ENCODE data around the gene GNAZ. TPM values are rescaled to one million over a fixed set of nuclear protein-coding genes. Genes with fewer than 3 reads are reported as not detected.

Gene GNAZ
- total RNA-seq, 4 donors from 2014 or later, result 0.64 to 9.9 (median 2.6) TPM

DNA sequence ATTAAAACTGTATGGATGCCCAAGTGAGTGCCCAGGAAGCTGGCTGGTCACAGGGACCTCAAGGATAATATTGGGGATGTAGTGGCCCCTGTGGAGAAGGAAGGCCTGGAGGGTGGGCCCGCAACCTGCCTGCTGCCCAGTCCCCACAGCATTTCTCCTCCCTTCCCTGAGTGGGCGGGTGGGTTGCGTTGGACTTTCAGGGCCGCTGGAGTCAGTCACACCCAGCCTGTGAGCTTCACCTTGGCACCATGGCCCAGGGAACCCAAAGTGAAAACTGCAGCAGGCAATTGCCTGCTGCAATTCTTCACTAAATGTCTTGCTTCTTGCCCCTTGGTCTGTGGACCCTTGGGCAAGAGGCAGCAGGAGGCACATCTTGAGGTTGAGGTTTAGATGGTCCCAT lies 4.7 kb downstream of the GNAZ start:
- H3K27me3 ChIP-seq, result peaks cover 0 to 32% (median 0%) of the 10 kb centered on the region in 4 donors
- H3K36me3 ChIP-seq, result no peaks in the 10 kb centered on the region
- WGBS, 2 donors, result 88% methylated on average over 4 of the region's 4 CpGs; no CpG with 5 or more reads in 1 of the 2 donors
- no peak overlapping the region for H3K27ac ChIP-seq
- TF ChIP-seq POLR2A (IDR thresholded peaks at IDR 0.05) (no peak), CTCF (IDR thresholded peaks at IDR 0.05) (no peak)
- H3K4me3 ChIP-seq, result no peak overlapping the region
- no peaks in the 10 kb centered on the region for H3K9me3 ChIP-seq
- peaks cover 0 to 22% (median 11%) of the 10 kb centered on the region in 3 donors for H3K4me1 ChIP-seq
- intact Hi-C loops (cut with DNase I), result no loop called here
- no peak for DNase-seq

DNA sequence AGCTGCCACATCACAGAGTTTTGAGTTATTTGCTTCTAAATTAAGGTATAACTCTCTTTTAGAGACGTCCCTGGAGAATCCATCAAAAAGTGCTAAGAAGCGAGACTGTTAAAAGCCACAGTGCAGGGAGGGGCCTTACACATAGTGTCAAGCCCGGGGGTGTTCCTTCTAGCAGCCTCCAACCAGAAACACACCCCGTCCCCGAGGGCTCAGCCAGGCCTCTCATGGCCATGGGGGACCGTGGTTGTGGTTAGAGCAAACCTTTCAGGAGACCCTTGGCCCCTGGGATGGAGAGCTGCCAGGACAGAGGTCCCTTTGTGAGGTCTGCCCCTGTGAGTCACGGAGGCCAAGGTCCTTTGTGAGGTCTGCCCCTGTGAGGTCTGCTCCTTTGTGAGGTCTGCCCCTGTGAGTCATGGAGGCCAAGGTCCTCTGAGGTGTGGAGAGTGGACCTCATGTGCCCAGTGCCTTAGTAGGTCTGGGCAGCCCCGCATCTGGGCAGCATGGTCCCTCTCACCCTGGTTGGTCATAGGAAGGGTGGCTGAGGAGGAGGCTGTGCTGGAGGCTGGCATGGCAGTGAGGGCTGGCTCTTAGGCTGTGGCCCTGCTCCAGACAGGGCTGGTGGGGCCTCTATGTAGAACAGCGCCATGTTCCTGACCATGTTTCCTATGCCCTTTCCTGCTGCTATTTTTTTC lies 5.4 kb downstream of the GNAZ start:
- H3K9me3 ChIP-seq, result no peaks in the 10 kb centered on the region
- peaks cover 0 to 28% (median 0%) of the 10 kb centered on the region in 4 donors for H3K27me3 ChIP-seq
- peaks cover 0 to 18% (median 6%) of the 10 kb centered on the region in 3 donors for H3K4me1 ChIP-seq
- intact Hi-C loops (cut with DNase I), result no loop called here
- no peak overlapping the region for H3K4me3 ChIP-seq
- TF ChIP-seq CTCF (IDR thresholded peaks at IDR 0.05), result no peak
- no peak for TF ChIP-seq POLR2A (IDR thresholded peaks at IDR 0.05)
- no peaks in the 10 kb centered on the region for H3K36me3 ChIP-seq
- no peak for DNase-seq
- WGBS, 2 donors, result 100% methylated on average over 1 of the region's 9 CpGs; no CpG with 5 or more reads in 1 of the 2 donors
- H3K27ac ChIP-seq, result no peak overlapping the region

DNA sequence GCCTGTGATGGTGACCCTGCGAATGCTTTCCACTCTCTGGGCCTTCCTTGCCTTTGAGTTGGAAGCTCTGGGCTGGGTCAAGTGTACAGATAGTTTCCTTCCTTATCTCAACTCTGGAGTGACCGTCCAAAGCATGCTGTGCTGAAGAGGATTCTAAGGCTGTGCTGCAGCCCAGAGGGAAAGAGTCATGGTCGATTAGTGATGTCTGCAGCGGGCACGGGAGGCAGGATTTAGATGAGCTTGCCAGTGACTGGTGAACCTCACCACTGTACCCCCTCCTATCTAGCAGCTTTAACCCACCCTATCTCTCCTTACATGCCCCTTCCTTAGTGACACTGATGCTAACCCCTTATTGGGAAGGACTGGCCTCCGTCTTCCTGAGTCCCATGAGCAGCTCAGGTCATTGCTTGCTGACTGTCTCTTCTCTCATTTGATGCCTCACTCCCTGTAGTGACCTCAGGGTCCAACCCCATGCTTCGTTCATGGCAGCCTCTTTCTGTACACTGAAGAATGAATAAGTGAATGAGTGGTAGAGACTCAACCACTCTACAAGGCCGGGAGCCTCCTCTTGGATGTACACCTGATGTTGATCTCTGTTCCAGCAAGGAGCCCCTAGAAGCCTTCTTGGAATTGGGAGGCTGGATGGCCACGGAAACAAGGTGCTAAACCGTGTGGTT lies 6.7 kb downstream of the GNAZ start:
- 88 to 95% methylated on average over 7 to 8 of the region's 10 CpGs for WGBS, 2 donors
- intact Hi-C loops (cut with DNase I), result no loop called here

DNA sequence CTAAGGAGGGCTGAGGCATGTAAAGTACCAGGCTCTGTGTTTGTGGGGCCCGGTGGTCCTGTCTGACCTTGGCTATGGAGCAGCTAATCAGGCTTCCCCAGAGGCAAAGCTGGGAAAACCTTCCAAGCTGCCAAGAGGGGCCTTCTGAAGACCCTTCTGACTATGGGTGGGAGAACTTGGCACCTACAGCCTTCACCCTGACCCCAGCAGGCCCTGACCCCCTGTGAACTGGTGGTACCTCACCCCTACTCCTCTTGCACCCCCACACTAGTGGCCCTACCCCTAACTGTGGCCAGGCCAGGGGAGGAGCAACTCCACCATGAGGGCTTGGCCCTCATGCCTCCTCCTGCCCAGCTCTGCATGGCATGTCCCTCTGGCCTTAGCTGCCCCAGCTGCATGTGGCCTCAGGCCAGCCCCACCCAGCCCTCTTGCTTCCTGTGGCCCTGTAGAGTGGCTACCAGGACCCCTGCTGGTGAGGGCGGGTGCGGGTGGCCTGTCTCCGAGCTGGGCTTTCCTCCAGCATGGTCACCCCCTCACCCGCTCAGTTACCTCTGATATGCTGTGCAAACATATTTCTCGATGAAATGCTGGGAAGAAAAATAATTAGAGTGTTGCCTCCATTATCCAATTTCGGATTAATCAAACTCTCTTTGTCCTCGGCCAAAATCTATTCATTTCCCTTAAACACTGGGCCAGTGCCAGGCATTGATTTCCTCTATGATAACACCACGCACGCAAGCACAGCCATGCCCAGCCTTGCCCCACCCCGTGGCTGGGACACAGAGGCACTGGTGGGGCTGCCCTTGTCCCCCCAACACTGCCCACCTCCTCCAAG lies 7.5 kb downstream of the GNAZ start:
- Histone ChIP-seq H3K9me3 (no peaks in the 10 kb centered on the region), H3K27ac (no peak overlapping the region), H3K4me3 (no peak overlapping the region), H3K27me3 (peaks cover 0 to 7% (median 0%) of the 10 kb centered on the region in 4 donors), H3K4me1 (peaks cover 0 to 5% (median 0%) of the 10 kb centered on the region in 3 donors), H3K36me3 (no peaks in the 10 kb centered on the region)
- no peak for TF ChIP-seq CTCF (IDR thresholded peaks at IDR 0.05)
- no peak for TF ChIP-seq POLR2A (IDR thresholded peaks at IDR 0.05)
- intact Hi-C loops (cut with DNase I), result no loop called here
- 73 to 77% methylated on average over 10 to 11 of the region's 11 CpGs for WGBS, 2 donors
- DNase-seq, result no peak

More for the DNA sequence above, 6.7 kb downstream of the GNAZ start:
- peaks cover 0 to 15% (median 0%) of the 10 kb centered on the region in 4 donors for H3K27me3 ChIP-seq
- no peak overlapping the region for H3K4me3 ChIP-seq
- peaks cover 0 to 5% (median 0%) of the 10 kb centered on the region in 3 donors for H3K4me1 ChIP-seq
- TF ChIP-seq CTCF (IDR thresholded peaks at IDR 0.05) (no peak), POLR2A (IDR thresholded peaks at IDR 0.05) (no peak)
- DNase-seq, result no peak
- H3K27ac ChIP-seq, result no peak overlapping the region
- H3K36me3 ChIP-seq, result no peaks in the 10 kb centered on the region
- no peaks in the 10 kb centered on the region for H3K9me3 ChIP-seq

All from esophagus squamous epithelium (tissue), 5 donors.